ENCODE measurements around the gene SLC2A4RG. TPM values are rescaled to one million over a fixed set of nuclear protein-coding genes. Genes with fewer than 3 reads are reported as not detected.

The SLC2A4RG gene
- total RNA-seq, 2 experiments from 2014 or later, result 123 to 125 TPM

GRCh38 chr20:63758152-63758551 lies 18.6 kb downstream of the SLC2A4RG start:
- no peak overlapping the region for H3K27ac Mint-ChIP-seq
- H3K27ac ChIP-seq (ENCODE audit: low read depth in 1 of 2, low read length in 2 of 2), result no peak overlapping the region
- CTCF ChIA-PET, result no interaction called here

GRCh38 chr20:63759377-63759901 lies 19.9 kb downstream of the SLC2A4RG start:
- no peak for TF ChIP-seq CTCF (IDR thresholded peaks at IDR 0.05)
- Mint-ChIP-seq H3K4me3 (no peak overlapping the region), H3K4me1 (ENCODE audit: low read depth) (peaks cover 11% of the 10 kb centered on the region), H3K27me3 (no peaks in the 10 kb centered on the region), H3K27ac (no peak overlapping the region), H3K36me3 (ENCODE audit: low read depth) (no peaks in the 10 kb centered on the region), H3K9me3 (no peaks in the 10 kb centered on the region)
- ATAC-seq (ENCODE audit: poor library complexity) (no peak), DNase-seq (no peak)
- Histone ChIP-seq H3K9me3 (ENCODE audit: control insufficient read depth in 1 of 2, insufficient read depth in 1 of 2, low read length in 2 of 2) (no peaks in the 10 kb centered on the region), H3K27me3 (ENCODE audit: control insufficient read depth in 1 of 2, insufficient read depth in 2 of 2, low read length in 2 of 2) (no peaks in the 10 kb centered on the region), H3K27ac (ENCODE audit: low read depth in 1 of 2, low read length in 2 of 2) (no peak overlapping the region), H3K4me1 (ENCODE audit: insufficient read depth, low read length) (peaks cover 5% of the 10 kb centered on the region), H3K36me3 (ENCODE audit: insufficient read depth, low read length) (no peaks in the 10 kb centered on the region), H3K4me3 (ENCODE audit: low read length) (no peak overlapping the region)
- intact Hi-C loops (cut with DNase I, micrococcal nuclease), result no loop called here
- ChIA-PET POLR2A (no interaction called here), CTCF (no interaction called here)

More at GRCh38 chr20:63758152-63758551, 18.6 kb downstream of the SLC2A4RG start:
- no peak for TF ChIP-seq CTCF (IDR thresholded peaks at IDR 0.05)
- no peaks in the 10 kb centered on the region for H3K9me3 ChIP-seq (ENCODE audit: control insufficient read depth in 1 of 2, insufficient read depth in 1 of 2, low read length in 2 of 2)
- intact Hi-C loops (cut with DNase I, micrococcal nuclease), result no loop called here
- H3K36me3 Mint-ChIP-seq (ENCODE audit: low read depth), result no peaks in the 10 kb centered on the region
- peaks cover 16% of the 10 kb centered on the region for H3K4me1 Mint-ChIP-seq (ENCODE audit: low read depth)
- H3K4me3 ChIP-seq (ENCODE audit: low read length), result no peak overlapping the region
- no peak overlapping the region for H3K4me3 Mint-ChIP-seq
- peaks cover 5% of the 10 kb centered on the region for H3K4me1 ChIP-seq (ENCODE audit: insufficient read depth, low read length)
- no peaks in the 10 kb centered on the region for H3K27me3 Mint-ChIP-seq
- DNase-seq (no peak), ATAC-seq (ENCODE audit: poor library complexity) (no peak)
- H3K27me3 ChIP-seq (ENCODE audit: control insufficient read depth in 1 of 2, insufficient read depth in 2 of 2, low read length in 2 of 2), result no peaks in the 10 kb centered on the region
- POLR2A ChIA-PET, result no interaction called here
- H3K9me3 Mint-ChIP-seq, result no peaks in the 10 kb centered on the region
- H3K36me3 ChIP-seq (ENCODE audit: insufficient read depth, low read length), result no peaks in the 10 kb centered on the region

- Histone ChIP-seq H3K9me3 (ENCODE audit: control insufficient read depth in 1 of 2, insufficient read depth in 1 of 2, low read length in 2 of 2) (no peaks in the 10 kb centered on the region), H3K36me3 (ENCODE audit: insufficient read depth, low read length) (no peaks in the 10 kb centered on the region), H3K4me3 (ENCODE audit: low read length) (no peak overlapping the region), H3K27ac (ENCODE audit: low read depth in 1 of 2, low read length in 2 of 2) (no peak overlapping the region), H3K4me1 (ENCODE audit: insufficient read depth, low read length) (no peaks in the 10 kb centered on the region), H3K27me3 (ENCODE audit: control insufficient read depth in 1 of 2, insufficient read depth in 2 of 2, low read length in 2 of 2) (no peaks in the 10 kb centered on the region)
- Mint-ChIP-seq H3K9me3 (no peaks in the 10 kb centered on the region), H3K4me3 (no peak overlapping the region), H3K27ac (no peak overlapping the region), H3K4me1 (ENCODE audit: low read depth) (no peaks in the 10 kb centered on the region), H3K27me3 (no peaks in the 10 kb centered on the region), H3K36me3 (ENCODE audit: low read depth) (no peaks in the 10 kb centered on the region)
- POLR2A ChIA-PET, result no interaction called here
- CTCF ChIA-PET, result no interaction called here
- intact Hi-C loops (cut with DNase I, micrococcal nuclease), result loop anchor here in 1 of 2 experiments (2.0 kb wide), 1 partner anchor 40 kb away; no protein-coding TSS in a partner anchor
- no peak for TF ChIP-seq CTCF (IDR thresholded peaks at IDR 0.05)
- ATAC-seq (ENCODE audit: poor library complexity) (no peak), DNase-seq (no peak)
These were observed 25.7 kb downstream of the SLC2A4RG start for GRCh38 chr20:63765082-63765873.
